M059J (cell line): ENCODE measurements around the gene CSTF2T. TPM values are rescaled to one million over a fixed set of nuclear protein-coding genes. Genes with fewer than 3 reads are reported as not detected.
"Not testable (repeated sequence)": the region's sequence is repeated elsewhere in the genome, so short reads cannot be mapped to it uniquely, and the experiment has no call there.

Experiments
- DNase-seq: peaks from one replicate; pipeline ENCODE4 v3.0.0-alpha.2; 2012; ENCODE audit warnings: low read depth
- total RNA-seq: library from RNA; depleted of rRNA; stranded (reverse); fragments of >200 nt; shearing (Covaris generic); gene quantifications from 2 replicates; pipeline ENCODE4 v1.2.3, GENCODE V29; 2014

The CSTF2T gene
- total RNA-seq, 1 experiment from 2014 or later, result 20.6 TPM

- DNase-seq, result no peak
These were observed 827 bp downstream of the CSTF2T start for GRCh38 chr10:51698473-51699063.

- no peak for DNase-seq
These were observed 3.1 kb downstream of the CSTF2T start for GRCh38 chr10:51696251-51696650.

- DNase-seq, result no peak
These were observed 5.2 kb downstream of the CSTF2T start for GRCh38 chr10:51694086-51694768.

- no peak for DNase-seq
These were observed 8.3 kb downstream of the CSTF2T start for GRCh38 chr10:51691135-51691534.

GRCh38 chr10:51689536-51689935 lies 9.9 kb downstream of the CSTF2T start:
- no peak for DNase-seq

- not testable (repeated sequence) for DNase-seq
These were observed 10.6 kb downstream of the CSTF2T start for GRCh38 chr10:51688826-51689225.

- DNase-seq, result no peak
These were observed 12.1 kb downstream of the CSTF2T start for GRCh38 chr10:51687296-51687695.

- DNase-seq, result peak; percentile 46
These were observed 13.6 kb downstream of the CSTF2T start for GRCh38 chr10:51685768-51686167.

GRCh38 chr10:51683031-51683691 lies 16.2 kb downstream of the CSTF2T start:
- DNase-seq, result peak; percentile 66

GRCh38 chr10:51679841-51680240 lies 19.6 kb downstream of the CSTF2T start:
- DNase-seq, result no peak

GRCh38 chr10:51675088-51675487 lies 24.3 kb downstream of the CSTF2T start:
- peak; percentile 20 for DNase-seq

- no peak for DNase-seq
These were observed 27.3 kb downstream of the CSTF2T start for GRCh38 chr10:51672039-51672535.

- DNase-seq, result no peak
These were observed 30.4 kb downstream of the CSTF2T start for GRCh38 chr10:51669041-51669440.

- DNase-seq, result no peak
These were observed 31.1 kb downstream of the CSTF2T start for GRCh38 chr10:51668336-51668689.

GRCh38 chr10:51667678-51668335 lies 31.6 kb downstream of the CSTF2T start:
- DNase-seq, result peak; percentile 74

- DNase-seq, result no peak
These were observed 32.9 kb downstream of the CSTF2T start for GRCh38 chr10:51666456-51666855.

- DNase-seq, result no peak
These were observed 36.3 kb downstream of the CSTF2T start for GRCh38 chr10:51663086-51663485.

- no peak for DNase-seq
These were observed 40.1 kb downstream of the CSTF2T start for GRCh38 chr10:51659344-51659743.

- no peak for DNase-seq
These were observed 41.4 kb downstream of the CSTF2T start for GRCh38 chr10:51658000-51658399.

GRCh38 chr10:51656503-51656902 lies 42.9 kb downstream of the CSTF2T start:
- DNase-seq, result no peak

- DNase-seq, result peak; percentile 20
These were observed 44.5 kb downstream of the CSTF2T start for GRCh38 chr10:51654918-51655317.

GRCh38 chr10:51653025-51653424 lies 46.4 kb downstream of the CSTF2T start:
- DNase-seq, result no peak
